HFF-Myc (cell line): ENCODE results near the gene ZDHHC12.

ENCODE experiments used
- DNase-seq: peaks from one replicate; pipeline ENCODE4 v3.0.0-alpha.2; 2011; ENCODE audit warnings: low read depth; ENCODE audit errors: extremely low read depth
- H3K4me3 ChIP-seq: replicated peaks from 2 replicates; pipeline ENCODE4 v1.5.1; 2011; ENCODE audit warnings: low read depth, mild to moderate bottlenecking, control low read depth, low read length
- TF ChIP-seq, protein P1 (sequence below): IDR thresholded peaks from 2 replicates; pipeline ENCODE4 v1.5.1; 2012; ENCODE audit warnings: mild to moderate bottlenecking, low read depth, low read length, control low read depth; ENCODE audit errors: missing control alignments

The ZDHHC12 gene, protein sequence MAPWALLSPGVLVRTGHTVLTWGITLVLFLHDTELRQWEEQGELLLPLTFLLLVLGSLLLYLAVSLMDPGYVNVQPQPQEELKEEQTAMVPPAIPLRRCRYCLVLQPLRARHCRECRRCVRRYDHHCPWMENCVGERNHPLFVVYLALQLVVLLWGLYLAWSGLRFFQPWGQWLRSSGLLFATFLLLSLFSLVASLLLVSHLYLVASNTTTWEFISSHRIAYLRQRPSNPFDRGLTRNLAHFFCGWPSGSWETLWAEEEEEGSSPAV

GRCh38 chr9:128723866-128724743, at the start of gene ZDHHC12:
TSS of gene ZDHHC12 (minus strand) at chr9:128724127. CDS start at chr9:128724093, 34 bp downstream.
- H3K4me3 ChIP-seq: peak within 1 kb of the TSS; percentile 52
- TF ChIP-seq, protein P1, sequence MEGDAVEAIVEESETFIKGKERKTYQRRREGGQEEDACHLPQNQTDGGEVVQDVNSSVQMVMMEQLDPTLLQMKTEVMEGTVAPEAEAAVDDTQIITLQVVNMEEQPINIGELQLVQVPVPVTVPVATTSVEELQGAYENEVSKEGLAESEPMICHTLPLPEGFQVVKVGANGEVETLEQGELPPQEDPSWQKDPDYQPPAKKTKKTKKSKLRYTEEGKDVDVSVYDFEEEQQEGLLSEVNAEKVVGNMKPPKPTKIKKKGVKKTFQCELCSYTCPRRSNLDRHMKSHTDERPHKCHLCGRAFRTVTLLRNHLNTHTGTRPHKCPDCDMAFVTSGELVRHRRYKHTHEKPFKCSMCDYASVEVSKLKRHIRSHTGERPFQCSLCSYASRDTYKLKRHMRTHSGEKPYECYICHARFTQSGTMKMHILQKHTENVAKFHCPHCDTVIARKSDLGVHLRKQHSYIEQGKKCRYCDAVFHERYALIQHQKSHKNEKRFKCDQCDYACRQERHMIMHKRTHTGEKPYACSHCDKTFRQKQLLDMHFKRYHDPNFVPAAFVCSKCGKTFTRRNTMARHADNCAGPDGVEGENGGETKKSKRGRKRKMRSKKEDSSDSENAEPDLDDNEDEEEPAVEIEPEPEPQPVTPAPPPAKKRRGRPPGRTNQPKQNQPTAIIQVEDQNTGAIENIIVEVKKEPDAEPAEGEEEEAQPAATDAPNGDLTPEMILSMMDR: no peak
- DNase-seq: peak; percentile 84

GRCh38 chr9:128773049-128773448, 49.1 kb upstream of the ZDHHC12 start:
- no peak for DNase-seq
- TF ChIP-seq, protein P1: no peak
- H3K4me3 ChIP-seq: no peak overlapping the region

DNA sequence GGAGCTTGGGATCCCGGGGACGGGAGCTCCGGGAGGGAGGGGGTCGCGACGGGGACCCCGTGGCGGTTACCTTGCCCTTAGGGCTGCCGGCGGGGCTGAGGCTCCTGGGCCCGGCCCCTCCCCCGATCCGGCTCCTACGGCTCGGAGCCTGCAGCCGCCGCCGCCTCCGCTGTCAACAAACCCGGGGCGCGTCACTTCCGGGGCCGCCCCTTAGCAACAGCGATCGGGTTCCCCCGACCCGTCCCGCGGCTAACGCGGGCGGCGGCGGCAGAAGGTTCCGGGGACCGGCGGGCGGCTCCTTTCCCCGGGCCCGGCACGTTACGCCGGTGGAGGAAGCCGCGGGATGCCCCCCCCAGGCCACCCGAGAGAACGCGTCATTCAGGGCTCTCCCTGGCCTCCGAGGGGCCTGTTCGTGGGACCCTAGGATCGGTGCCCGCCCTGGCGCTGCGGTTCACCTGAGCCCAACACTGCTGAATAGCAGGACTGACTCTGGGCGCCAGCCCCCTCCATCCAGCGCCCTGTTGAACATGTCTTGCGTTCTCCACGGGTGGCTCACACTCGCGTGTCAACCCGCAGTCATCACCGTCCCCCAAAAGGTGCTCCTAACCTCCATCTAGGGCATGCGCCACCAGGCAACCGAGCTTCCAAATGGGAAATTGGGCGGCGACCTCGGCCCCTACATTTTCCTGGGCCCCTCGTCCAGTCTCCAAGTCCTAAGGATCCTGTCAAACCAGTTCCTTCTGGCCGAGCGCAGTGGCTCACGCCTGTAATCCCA, 48.0 kb upstream of the ZDHHC12 start, which contains the start of gene ZER1:
TSS of gene ZER1 (minus strand) at position 183 of the 775 bp plus-strand sequence. CDS start 16,362 bp downstream, outside the sequence.
- H3K4me3 ChIP-seq: peak within 1 kb of the TSS; percentile 72
- DNase-seq: peak; percentile 26
- TF ChIP-seq, protein P1: no peak

DNA sequence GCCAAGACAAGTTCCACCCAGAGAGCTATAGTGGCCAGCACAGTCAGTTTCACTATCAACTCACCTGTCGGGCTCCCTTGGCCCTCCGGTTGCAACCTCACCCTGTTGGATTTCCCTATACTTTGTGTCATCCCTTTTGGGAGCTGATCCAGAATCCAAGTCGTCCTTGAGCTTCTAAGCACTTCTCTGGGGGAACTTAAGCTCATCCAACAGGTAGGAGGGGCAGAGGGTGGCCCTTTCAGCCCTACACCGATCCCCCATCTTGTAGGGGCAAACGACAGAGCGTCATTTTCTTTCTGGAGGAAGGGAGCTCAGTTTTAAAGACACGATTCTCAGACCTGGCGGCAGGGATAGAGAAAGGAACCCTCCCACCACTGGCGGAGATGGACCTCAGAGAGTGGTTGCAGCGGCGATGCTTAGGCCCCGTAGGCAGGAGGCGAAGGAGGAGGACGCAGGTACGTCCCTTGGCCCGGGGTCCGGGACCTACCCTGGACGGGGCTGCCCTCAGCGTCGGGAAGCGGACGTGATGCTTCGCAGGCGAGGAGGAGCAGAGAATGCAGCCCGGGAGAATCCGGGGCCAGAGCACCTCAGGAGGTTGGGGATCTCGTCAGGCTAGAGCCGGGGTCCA, 47.3 kb upstream of the ZDHHC12 start:
- DNase-seq: no peak
- TF ChIP-seq, protein P1: no peak
- H3K4me3 ChIP-seq: peak overlapping the region; percentile 72

DNA sequence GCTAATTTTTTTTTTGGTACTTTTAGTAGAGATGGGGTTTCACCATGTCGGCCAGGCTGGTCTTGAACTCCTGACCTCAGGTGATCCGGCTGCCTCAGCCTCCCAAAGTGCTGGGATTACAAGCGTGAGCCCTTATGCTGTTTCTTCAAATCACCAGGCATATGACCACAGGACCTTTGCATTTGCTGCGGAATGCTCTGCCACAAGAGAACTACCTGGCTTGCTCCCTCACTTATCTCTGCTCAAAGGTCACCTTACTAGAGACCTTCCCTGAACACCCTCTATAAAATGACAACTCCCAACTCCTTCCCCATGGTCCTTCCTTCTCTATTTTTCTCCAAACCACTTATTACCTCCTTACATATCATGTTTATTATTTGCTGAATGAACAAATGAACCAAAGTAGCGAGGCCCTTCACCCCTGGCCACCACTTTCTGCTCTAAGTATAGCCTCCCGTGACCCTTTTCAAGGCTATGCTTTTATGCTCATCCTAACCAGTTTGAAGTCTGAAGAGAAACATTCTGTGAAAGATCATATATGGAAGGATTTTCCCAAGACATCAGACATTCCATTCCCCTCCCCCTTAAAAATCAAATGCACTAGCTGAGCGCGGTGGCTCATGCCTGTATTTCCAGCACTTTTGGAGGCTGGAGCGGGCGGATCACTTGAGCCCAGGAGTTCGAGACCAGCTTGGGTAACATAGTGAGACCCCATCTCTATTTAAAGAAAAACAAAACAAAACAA, 46.5 kb upstream of the ZDHHC12 start:
- peak overlapping the region; percentile 72 for H3K4me3 ChIP-seq
- TF ChIP-seq, protein P1: no peak
- DNase-seq: no peak
